DOHH2 (cell line): ENCODE results near the gene CPLANE2.

Experiments
- H3F3A ChIP-seq: fragments of 200-600 bp; sonication (generic), shearing (Covaris generic); 2 replicates; pipeline ENCODE4 v1.6.0; 2016; ENCODE audit warnings: antibody characterized with exemption, mild to moderate bottlenecking; ENCODE audit not compliant: control insufficient read depth, insufficient read depth
- H3K27ac ChIP-seq: fragments of 200-600 bp; sonication (generic); 2 replicates; pipeline ENCODE4 v1.5.1; 2014; ENCODE audit warnings: low read depth, mild to moderate bottlenecking, low read length, moderate library complexity
- H3K27me3 ChIP-seq: fragments of 200-600 bp; sonication (generic); 2 replicates; pipeline ENCODE4 v1.6.1; 2014; ENCODE audit warnings: mild to moderate bottlenecking, low read length, mixed read lengths; ENCODE audit not compliant: control insufficient read depth
- H3K36me3 ChIP-seq: fragments of 200-600 bp; sonication (generic); 2 replicates; pipeline ENCODE4 v1.6.1; 2014; ENCODE audit warnings: mild to moderate bottlenecking, low read length, moderate library complexity, mixed read lengths; ENCODE audit not compliant: control insufficient read depth
- H3K4me1 ChIP-seq: fragments of 200-600 bp; sonication (generic); 2 replicates; pipeline ENCODE4 v1.6.1; 2014; ENCODE audit warnings: mild to moderate bottlenecking, low read length, mixed read lengths; ENCODE audit not compliant: control insufficient read depth
- H3K4me2 ChIP-seq: fragments of 200-600 bp; sonication (generic); 2 replicates; pipeline ENCODE4 v1.6.0; 2014; ENCODE audit warnings: mild to moderate bottlenecking, low read length, moderate library complexity
- H3K4me3 ChIP-seq: fragments of 200-600 bp; sonication (generic); 2 replicates; pipeline ENCODE4 v1.5.1; 2014; ENCODE audit warnings: mild to moderate bottlenecking, low read length, mixed read lengths
- H3K79me2 ChIP-seq: fragments of 200-600 bp; sonication (generic); 2 replicates; pipeline ENCODE4 v1.6.1; 2014; ENCODE audit warnings: mild to moderate bottlenecking, low read length, mixed read lengths; ENCODE audit not compliant: control insufficient read depth
- H3K9me2 ChIP-seq: fragments of 200-600 bp; sonication (generic); replicated peaks from 2 replicates; pipeline ENCODE4 v1.6.1; 2014; ENCODE audit warnings: mild to moderate bottlenecking, low read length, mixed read lengths; ENCODE audit not compliant: control insufficient read depth
- H3K9me3 ChIP-seq: fragments of 200-600 bp; sonication (generic); 2 replicates; pipeline ENCODE4 v1.6.1; 2014; ENCODE audit warnings: antibody characterized with exemption, low read length, mixed read lengths; ENCODE audit not compliant: control insufficient read depth, insufficient read depth
- H4K20me1 ChIP-seq: fragments of 200-600 bp; sonication (generic); 2 replicates; pipeline ENCODE4 v1.6.0; 2014; ENCODE audit warnings: low read depth, mild to moderate bottlenecking, antibody characterized with exemption, low read length, moderate library complexity; ENCODE audit not compliant: control insufficient read depth, insufficient read depth
- CTCF ChIP-seq: fragments of 200-600 bp; sonication (generic); IDR thresholded peaks from one replicate; pipeline ENCODE4 v1.5.1; 2014; ENCODE audit warnings: antibody characterized with exemption, mild to moderate bottlenecking, low read depth, low read length; ENCODE audit not compliant: poor library complexity, severe bottlenecking
- EZH2phosphoT487 ChIP-seq: fragments of 200-600 bp; sonication (generic); IDR thresholded peaks from 2 replicates; pipeline ENCODE4 v1.6.1; 2017; ENCODE audit warnings: borderline replicate concordance, mild to moderate bottlenecking, antibody characterized with exemption, low read length, moderate library complexity, mixed read lengths

CPLANE2 gene

GRCh38 chr1:16230744-16231143, 6.2 kb downstream of the CPLANE2 start:
- no peak overlapping the region for H3K4me2 ChIP-seq
- no peak overlapping the region for H3K4me3 ChIP-seq
- peaks cover 5% of the 10 kb centered on the region; the same call in 1 of the 2 replicates for H3F3A ChIP-seq
- no peaks in the 10 kb centered on the region for H3K4me1 ChIP-seq
- H3K27me3 ChIP-seq: no peaks in the 10 kb centered on the region
- no peaks in the 10 kb centered on the region for H3K9me2 ChIP-seq
- no peaks in the 10 kb centered on the region for H3K36me3 ChIP-seq
- no peaks in the 10 kb centered on the region for H3K79me2 ChIP-seq
- no peak overlapping the region for H3K27ac ChIP-seq
- no peaks in the 10 kb centered on the region for H3K9me3 ChIP-seq
- TF ChIP-seq EZH2phosphoT487: no peak
- no peak for TF ChIP-seq CTCF
- no peaks in the 10 kb centered on the region for H4K20me1 ChIP-seq

- TF ChIP-seq CTCF (no peak), EZH2phosphoT487 (no peak)
- Histone ChIP-seq H4K20me1 (no peaks in the 10 kb centered on the region), H3K36me3 (no peaks in the 10 kb centered on the region), H3K27ac (no peak overlapping the region), H3K4me1 (no peaks in the 10 kb centered on the region), H3K27me3 (no peaks in the 10 kb centered on the region), H3K9me3 (no peaks in the 10 kb centered on the region), H3K79me2 (no peaks in the 10 kb centered on the region), H3K4me3 (no peak overlapping the region), H3F3A (peaks cover 2% of the 10 kb centered on the region; the same call in 1 of the 2 replicates), H3K9me2 (no peaks in the 10 kb centered on the region), H3K4me2 (no peak overlapping the region)
Observed at GRCh38 chr1:16229976-16230740, 6.8 kb downstream of the CPLANE2 start.

- Histone ChIP-seq H3K36me3 (no peaks in the 10 kb centered on the region), H3K4me2 (no peak overlapping the region), H3K9me2 (no peaks in the 10 kb centered on the region), H3F3A (no peaks in the 10 kb centered on the region), H3K4me1 (no peaks in the 10 kb centered on the region), H3K9me3 (no peaks in the 10 kb centered on the region), H4K20me1 (no peaks in the 10 kb centered on the region), H3K27me3 (no peaks in the 10 kb centered on the region), H3K4me3 (no peak overlapping the region), H3K27ac (no peak overlapping the region), H3K79me2 (no peaks in the 10 kb centered on the region)
- TF ChIP-seq EZH2phosphoT487: no peak
- TF ChIP-seq CTCF: no peak
Observed at GRCh38 chr1:16226490-16227179, 10.3 kb downstream of the CPLANE2 start.
